Subcutaneous abdominal adipose tissue (tissue), 5 donors: ENCODE data around the gene SUPT6H.

Experiments
- H3K27ac ChIP-seq: one replicate; pipeline ENCODE4 v1.7.0; 2013; ENCODE audit warnings: low read depth, mild to moderate bottlenecking, inconsistent platforms, low read length, moderate library complexity
- H3K27me3 ChIP-seq, 5 donors: one replicate each; pipeline ENCODE4 v1.7.0; 2013; ENCODE audit warnings: low read length in 5 of 5, inconsistent platforms in 1 of 5; ENCODE audit not compliant: control insufficient read depth in 5 of 5, insufficient read depth in 4 of 5
- H3K36me3 ChIP-seq, 5 donors: one replicate each; pipeline ENCODE4 v1.7.0; 2013; ENCODE audit warnings: low read length in 5 of 5; ENCODE audit not compliant: control insufficient read depth in 5 of 5, insufficient read depth in 5 of 5
- H3K4me1 ChIP-seq, 5 donors: one replicate each; pipeline ENCODE4 v1.7.0; 2013; ENCODE audit warnings: low read length in 5 of 5, mild to moderate bottlenecking in 3 of 5, moderate library complexity in 1 of 5; ENCODE audit not compliant: control insufficient read depth in 5 of 5, insufficient read depth in 5 of 5
- H3K4me3 ChIP-seq, 5 donors: one replicate each; pipeline ENCODE4 v1.7.0; 2013; ENCODE audit warnings: low read length in 5 of 5, low read depth in 1 of 5
- H3K9ac ChIP-seq, 5 donors: one replicate each; pipeline ENCODE4 v1.7.0; 2013; ENCODE audit warnings: low read length in 5 of 5, mild to moderate bottlenecking in 4 of 5, moderate library complexity in 3 of 5
- H3K9me3 ChIP-seq, 5 donors: one replicate each; pipeline ENCODE4 v1.7.0; 2013; ENCODE audit warnings: low read length in 5 of 5; ENCODE audit not compliant: control insufficient read depth in 5 of 5
- donor health status: healthy.
- donor health status: healthy.
- donor health status: healthy.
- donor health status: healthy.
- donor health status: healthy.

The SUPT6H gene

DNA sequence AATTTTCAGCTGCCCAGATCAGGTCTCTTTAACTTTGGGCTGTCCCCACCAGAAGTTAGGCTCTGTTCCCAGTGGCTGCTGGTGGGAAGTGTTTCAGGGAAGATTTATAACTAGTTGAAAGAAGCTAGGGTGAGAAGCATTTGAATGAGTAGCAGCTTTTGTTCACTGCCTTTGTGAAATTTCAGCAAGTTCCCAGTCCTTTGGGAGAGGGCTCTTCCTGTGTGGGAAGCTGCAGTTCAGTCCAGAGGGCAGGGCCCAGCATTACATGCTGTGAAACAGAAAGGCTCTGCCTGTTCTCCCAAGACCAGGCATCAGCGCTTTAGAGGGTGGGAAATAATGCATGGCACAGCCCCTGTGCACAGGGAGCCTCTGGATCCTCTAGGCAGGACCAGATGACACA lies 31.9 kb downstream of the SUPT6H start:
- no peaks in the 10 kb centered on the region for H3K27me3 ChIP-seq
- peaks cover 18 to 96% (median 87%) of the 10 kb centered on the region in 5 donors for H3K36me3 ChIP-seq
- no peak overlapping the region for H3K27ac ChIP-seq

GRCh38 chr17:28698253-28698941 lies 36.4 kb downstream of the SUPT6H start:
- no peak overlapping the region for H3K9ac ChIP-seq
- no peaks in the 10 kb centered on the region for H3K9me3 ChIP-seq
- peaks cover 0 to 3% (median 0%) of the 10 kb centered on the region in 5 donors for H3K4me1 ChIP-seq
- H3K27me3 ChIP-seq, result no peaks in the 10 kb centered on the region
- H3K27ac ChIP-seq, result no peak overlapping the region
- H3K4me3 ChIP-seq, result no peak overlapping the region
- peaks cover 8 to 100% (median 100%) of the 10 kb centered on the region in 5 donors for H3K36me3 ChIP-seq

More for the DNA sequence above, 31.9 kb downstream of the SUPT6H start:
- Histone ChIP-seq H3K4me3 (no peak overlapping the region), H3K4me1 (peaks cover 0 to 3% (median 0%) of the 10 kb centered on the region in 5 donors), H3K9ac (no peak overlapping the region), H3K9me3 (no peaks in the 10 kb centered on the region)

DNA sequence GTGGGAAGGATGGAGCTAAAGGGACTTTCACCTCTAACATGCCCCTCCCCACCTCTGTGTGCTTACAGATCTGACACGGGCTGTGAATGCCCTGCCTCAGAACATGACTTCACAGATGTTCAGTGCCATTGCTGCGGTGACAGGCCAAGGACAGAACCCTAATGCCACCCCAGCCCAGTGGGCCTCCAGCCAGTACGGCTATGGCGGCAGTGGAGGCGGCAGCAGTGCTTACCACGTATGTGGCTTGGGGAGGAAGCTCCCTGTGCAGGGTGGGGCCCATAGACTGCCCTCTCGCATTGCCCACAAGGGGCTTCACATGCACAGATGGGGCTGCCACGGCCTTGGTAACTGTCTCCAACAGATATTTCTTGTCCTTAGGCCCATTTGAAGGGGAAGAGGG lies 38.3 kb downstream of the SUPT6H start:
- peaks cover 3 to 99% (median 92%) of the 10 kb centered on the region in 5 donors for H3K36me3 ChIP-seq
- no peak overlapping the region for H3K4me3 ChIP-seq
- no peak overlapping the region for H3K27ac ChIP-seq
- H3K9me3 ChIP-seq, result no peaks in the 10 kb centered on the region
- H3K27me3 ChIP-seq, result no peaks in the 10 kb centered on the region
- H3K9ac ChIP-seq, result no peak overlapping the region
- H3K4me1 ChIP-seq, result peaks cover 0 to 3% (median 0%) of the 10 kb centered on the region in 5 donors

GRCh38 chr17:28700830-28701492 lies 39.0 kb downstream of the SUPT6H start:
- H3K36me3 ChIP-seq, result peaks cover 3 to 98% (median 89%) of the 10 kb centered on the region in 5 donors
- no peaks in the 10 kb centered on the region for H3K27me3 ChIP-seq
- no peaks in the 10 kb centered on the region for H3K9me3 ChIP-seq
- H3K9ac ChIP-seq, result no peak overlapping the region
- no peak overlapping the region for H3K27ac ChIP-seq
- peaks cover 0 to 10% (median 5%) of the 10 kb centered on the region in 5 donors for H3K4me1 ChIP-seq
- no peak overlapping the region for H3K4me3 ChIP-seq

GRCh38 chr17:28702026-28702751 lies 40.2 kb downstream of the SUPT6H start:
- H3K9ac ChIP-seq, result no peak overlapping the region

DNA sequence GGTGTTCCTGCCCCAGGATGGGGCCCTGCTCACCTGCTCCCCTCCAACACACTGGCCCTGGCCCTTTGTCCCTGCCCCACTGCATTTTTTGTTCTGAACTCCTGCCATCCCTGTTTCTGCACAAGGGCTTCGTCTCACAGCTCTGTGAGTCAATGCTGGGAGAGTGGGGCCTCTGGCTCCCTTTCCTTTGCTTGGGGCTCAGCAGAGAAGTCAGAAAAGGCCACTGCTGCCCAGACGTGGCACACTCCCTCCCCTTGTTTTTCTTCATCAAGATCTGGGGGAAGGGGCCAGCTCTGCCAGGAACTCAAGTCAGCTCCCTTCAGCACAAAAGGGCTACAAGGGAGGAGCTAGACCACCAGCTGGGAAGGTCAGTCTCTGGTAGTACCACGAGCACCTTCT lies 40.7 kb downstream of the SUPT6H start:
- Histone ChIP-seq H3K27ac (no peak overlapping the region), H3K9ac (no peak overlapping the region), H3K4me1 (peaks cover 0 to 15% (median 12%) of the 10 kb centered on the region in 5 donors), H3K9me3 (no peaks in the 10 kb centered on the region), H3K36me3 (peaks cover 0 to 80% (median 71%) of the 10 kb centered on the region in 5 donors), H3K27me3 (no peaks in the 10 kb centered on the region), H3K4me3 (no peak overlapping the region)

More at GRCh38 chr17:28702026-28702751, 40.2 kb downstream of the SUPT6H start:
- Histone ChIP-seq H3K4me3 (no peak overlapping the region), H3K27ac (no peak overlapping the region), H3K27me3 (no peaks in the 10 kb centered on the region), H3K9me3 (no peaks in the 10 kb centered on the region), H3K36me3 (peaks cover 2 to 86% (median 77%) of the 10 kb centered on the region in 5 donors), H3K4me1 (peaks cover 0 to 15% (median 12%) of the 10 kb centered on the region in 5 donors)

DNA sequence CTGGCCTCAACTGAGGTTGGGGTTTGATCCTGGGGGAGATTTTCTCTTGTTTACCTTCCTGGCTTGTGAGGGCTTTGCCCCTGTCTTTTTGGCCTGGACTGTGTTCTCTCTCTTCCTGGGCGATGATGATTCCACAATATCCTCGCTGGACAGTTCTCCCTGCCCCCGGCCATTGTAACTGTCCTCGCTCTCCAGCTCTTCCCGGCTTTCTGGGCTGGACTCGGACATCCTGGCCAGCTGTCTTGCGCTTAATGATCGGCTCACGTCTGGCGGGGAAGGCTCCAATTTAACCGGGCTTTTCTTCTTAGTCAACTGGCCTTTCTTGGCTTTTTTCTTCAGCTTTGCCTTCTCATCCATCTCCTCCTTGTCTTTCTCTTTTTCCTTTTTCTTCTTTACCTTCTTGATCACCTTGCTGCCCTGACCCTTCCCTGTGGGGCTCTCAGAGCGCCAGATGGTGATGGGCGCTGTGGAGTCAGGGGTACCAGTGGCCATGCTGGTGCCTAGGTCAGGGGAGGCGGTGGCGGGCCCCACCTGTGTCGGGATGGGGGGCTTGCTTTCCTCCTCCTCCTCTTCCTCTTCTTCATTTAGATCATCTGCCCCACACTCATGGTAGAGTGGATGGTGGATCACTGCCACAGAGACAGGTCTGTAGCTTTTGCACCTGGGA lies 41.7 kb downstream of the SUPT6H start:
- Histone ChIP-seq H3K9me3 (no peaks in the 10 kb centered on the region), H3K27ac (no peak overlapping the region), H3K4me1 (peaks cover 0 to 15% (median 12%) of the 10 kb centered on the region in 5 donors), H3K4me3 (no peak overlapping the region), H3K9ac (no peak overlapping the region), H3K27me3 (no peaks in the 10 kb centered on the region), H3K36me3 (peaks cover 0 to 71% (median 62%) of the 10 kb centered on the region in 5 donors)

GRCh38 chr17:28704219-28704858 lies 42.3 kb downstream of the SUPT6H start:
- no peak overlapping the region for H3K9ac ChIP-seq
- H3K36me3 ChIP-seq, result peaks cover 0 to 65% (median 56%) of the 10 kb centered on the region in 5 donors
- H3K27ac ChIP-seq, result no peak overlapping the region
- H3K9me3 ChIP-seq, result no peaks in the 10 kb centered on the region
- no peak overlapping the region for H3K4me3 ChIP-seq
- H3K27me3 ChIP-seq, result no peaks in the 10 kb centered on the region
- peaks cover 0 to 15% (median 12%) of the 10 kb centered on the region in 5 donors for H3K4me1 ChIP-seq

- Histone ChIP-seq H3K36me3 (peaks cover 0 to 56% (median 47%) of the 10 kb centered on the region in 5 donors), H3K9me3 (no peaks in the 10 kb centered on the region), H3K27ac (peak overlapping the region; percentile 23), H3K9ac (peak overlapping the region in 1 of 5 donors; percentile 0), H3K27me3 (no peaks in the 10 kb centered on the region), H3K4me3 (no peak overlapping the region), H3K4me1 (peaks cover 0 to 15% (median 12%) of the 10 kb centered on the region in 5 donors)
These were observed 43.2 kb downstream of the SUPT6H start for GRCh38 chr17:28705074-28705659.
